ENCODE measurements around the gene YWHAB. TPM values are rescaled to one million over a fixed set of nuclear protein-coding genes. Genes with fewer than 3 reads are reported as not detected.
"Not testable (repeated sequence)": the region's sequence is repeated elsewhere in the genome, so short reads cannot be mapped to it uniquely, and the experiment has no call there.

YWHAB gene
- total RNA-seq: 182 TPM
- long read RNA-seq, transcript YWHAB-202 (7 exons, 3,109 nt): minor isoform, 39 of 378 reads
- long read RNA-seq, transcript YWHAB-201 (6 exons, 3,049 nt): major isoform, 266 of 378 reads
- long read RNA-seq, partial matches to known transcripts: 35 of 378 reads
- long read RNA-seq, other reads (novel, unspliced or antisense): 37 of 378 reads

GRCh38 chr20:44885392-44886265 lies at the start of gene YWHAB:
Gene YWHAB (plus strand): TSS chr20:44885705. CDS start chr20:44901534, 15,829 bp downstream.
- peak; percentile 100 for DNase-seq (ENCODE audit: low spot score)

GRCh38 chr20:44836601-44837120 lies 48.8 kb upstream of the YWHAB start:
- no peak for DNase-seq (ENCODE audit: low spot score)

GRCh38 chr20:44837946-44838345 lies 47.6 kb upstream of the YWHAB start:
- no peak for DNase-seq (ENCODE audit: low spot score)

- DNase-seq (ENCODE audit: low spot score): no peak
Measured at GRCh38 chr20:44838521-44838920, 47.0 kb upstream of the YWHAB start.

- DNase-seq (ENCODE audit: low spot score): no peak
Measured at GRCh38 chr20:44839481-44839880, 46.0 kb upstream of the YWHAB start.

GRCh38 chr20:44840826-44841225 lies 44.7 kb upstream of the YWHAB start:
- DNase-seq (ENCODE audit: low spot score): no peak

GRCh38 chr20:44841955-44842354 lies 43.5 kb upstream of the YWHAB start:
- DNase-seq (ENCODE audit: low spot score): no peak

- no peak for DNase-seq (ENCODE audit: low spot score)
Measured at GRCh38 chr20:44843876-44844275, 41.6 kb upstream of the YWHAB start.

GRCh38 chr20:44848254-44849015 lies 37.1 kb upstream of the YWHAB start:
- no peak for DNase-seq (ENCODE audit: low spot score)

- DNase-seq (ENCODE audit: low spot score): no peak
Measured at GRCh38 chr20:44849703-44850102, 35.8 kb upstream of the YWHAB start.

GRCh38 chr20:44850272-44850671 lies 35.2 kb upstream of the YWHAB start:
- DNase-seq (ENCODE audit: low spot score): no peak

- no peak for DNase-seq (ENCODE audit: low spot score)
Measured at GRCh38 chr20:44850837-44851236, 34.7 kb upstream of the YWHAB start.

GRCh38 chr20:44851545-44851944 lies 34.0 kb upstream of the YWHAB start:
- DNase-seq (ENCODE audit: low spot score): no peak

GRCh38 chr20:44856442-44856841 lies 29.1 kb upstream of the YWHAB start:
- no peak for DNase-seq (ENCODE audit: low spot score)

- DNase-seq (ENCODE audit: low spot score): no peak
Measured at GRCh38 chr20:44856856-44857448, 28.6 kb upstream of the YWHAB start.

- no peak for DNase-seq (ENCODE audit: low spot score)
Measured at GRCh38 chr20:44858606-44859360, 26.7 kb upstream of the YWHAB start.

- no peak for DNase-seq (ENCODE audit: low spot score)
Measured at GRCh38 chr20:44861531-44862006, 23.9 kb upstream of the YWHAB start.

- DNase-seq (ENCODE audit: low spot score): no peak
Measured at GRCh38 chr20:44862286-44862685, 23.2 kb upstream of the YWHAB start.

GRCh38 chr20:44863365-44864084 lies 22.0 kb upstream of the YWHAB start:
- DNase-seq (ENCODE audit: low spot score): not testable (repeated sequence)

- not testable (repeated sequence) for DNase-seq (ENCODE audit: low spot score)
Measured at GRCh38 chr20:44864493-44864892, 21.0 kb upstream of the YWHAB start.

All from mesenteric fat pad (tissue), 1 donor.